ENCODE measurements around the gene EFNA5. TPM values are rescaled to one million over a fixed set of nuclear protein-coding genes. Genes with fewer than 3 reads are reported as not detected.

Gene EFNA5
- total and polyA plus RNA-seq, 4 donors: 0.14 to 0.93 (median 0.54) TPM

DNA sequence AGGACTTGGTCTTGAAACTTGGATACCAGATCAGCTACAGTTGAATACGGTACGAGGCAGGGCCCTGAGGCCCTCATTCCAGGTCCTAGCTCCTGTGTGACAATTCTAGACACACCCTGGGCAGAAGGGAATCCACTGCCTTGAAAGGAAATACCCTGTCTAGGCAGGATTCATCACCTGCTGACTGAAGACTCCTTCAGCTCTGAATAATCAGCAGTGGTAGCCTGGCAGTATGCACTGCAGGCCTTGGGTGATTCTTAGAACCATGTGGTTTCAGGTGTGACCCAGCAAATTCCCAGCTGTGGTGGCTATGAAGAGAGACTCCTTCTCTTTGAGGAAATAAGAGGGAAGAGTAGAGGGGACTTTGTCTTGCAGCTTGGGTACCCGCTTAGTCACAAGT, 17.2 kb upstream of the EFNA5 start:
- Histone ChIP-seq H3K27me3 (ENCODE audit: control insufficient read depth in 4 of 4, insufficient read depth in 4 of 4, low read length in 3 of 4) (no peaks in the 10 kb centered on the region), H3K9ac (ENCODE audit: low read depth in 1 of 2, low read length in 2 of 2) (no peak overlapping the region), H3K9me3 (ENCODE audit: control insufficient read depth in 4 of 4, low read length in 3 of 4) (peaks cover 0 to 2% (median 0%) of the 10 kb centered on the region in 4 donors), H3K36me3 (ENCODE audit: control insufficient read depth in 4 of 4, insufficient read depth in 3 of 4, low read depth in 1 of 4, low read length in 3 of 4) (no peaks in the 10 kb centered on the region), H3K4me3 (ENCODE audit: low read depth in 1 of 3, low read length in 3 of 3) (no peak overlapping the region), H3K4me1 (ENCODE audit: control insufficient read depth in 4 of 4, insufficient read depth in 4 of 4, low read length in 3 of 4) (no peaks in the 10 kb centered on the region), H3K27ac (ENCODE audit: low read depth in 1 of 2, low read length in 2 of 2) (no peak overlapping the region)
- WGBS: 92% methylated on average over 3 of the region's 3 CpGs
- no peak for TF ChIP-seq FOXA1 (IDR thresholded peaks at IDR 0.05)
- no peak for TF ChIP-seq HNF4A (conservative IDR thresholded peaks at IDR 0.05)
- TF ChIP-seq, protein P1, sequence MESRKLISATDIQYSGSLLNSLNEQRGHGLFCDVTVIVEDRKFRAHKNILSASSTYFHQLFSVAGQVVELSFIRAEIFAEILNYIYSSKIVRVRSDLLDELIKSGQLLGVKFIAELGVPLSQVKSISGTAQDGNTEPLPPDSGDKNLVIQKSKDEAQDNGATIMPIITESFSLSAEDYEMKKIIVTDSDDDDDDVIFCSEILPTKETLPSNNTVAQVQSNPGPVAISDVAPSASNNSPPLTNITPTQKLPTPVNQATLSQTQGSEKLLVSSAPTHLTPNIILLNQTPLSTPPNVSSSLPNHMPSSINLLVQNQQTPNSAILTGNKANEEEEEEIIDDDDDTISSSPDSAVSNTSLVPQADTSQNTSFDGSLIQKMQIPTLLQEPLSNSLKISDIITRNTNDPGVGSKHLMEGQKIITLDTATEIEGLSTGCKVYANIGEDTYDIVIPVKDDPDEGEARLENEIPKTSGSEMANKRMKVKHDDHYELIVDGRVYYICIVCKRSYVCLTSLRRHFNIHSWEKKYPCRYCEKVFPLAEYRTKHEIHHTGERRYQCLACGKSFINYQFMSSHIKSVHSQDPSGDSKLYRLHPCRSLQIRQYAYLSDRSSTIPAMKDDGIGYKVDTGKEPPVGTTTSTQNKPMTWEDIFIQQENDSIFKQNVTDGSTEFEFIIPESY (IDR thresholded peaks at IDR 0.05): no peak
- no peak for TF ChIP-seq FOXA2 (IDR thresholded peaks at IDR 0.05)
- no peak for TF ChIP-seq EGR1 (IDR thresholded peaks at IDR 0.05; ENCODE audit: low read depth in 2 of 2)
- TF ChIP-seq JUND (IDR thresholded peaks at IDR 0.05): no peak
- no peak for TF ChIP-seq YY1 (IDR thresholded peaks at IDR 0.05)
- no peak for TF ChIP-seq HNF4G (IDR thresholded peaks at IDR 0.05)
- TF ChIP-seq SP1 (IDR thresholded peaks at IDR 0.05): no peak
- no peak for TF ChIP-seq MAX (IDR thresholded peaks at IDR 0.05)
- TF ChIP-seq, protein P2, sequence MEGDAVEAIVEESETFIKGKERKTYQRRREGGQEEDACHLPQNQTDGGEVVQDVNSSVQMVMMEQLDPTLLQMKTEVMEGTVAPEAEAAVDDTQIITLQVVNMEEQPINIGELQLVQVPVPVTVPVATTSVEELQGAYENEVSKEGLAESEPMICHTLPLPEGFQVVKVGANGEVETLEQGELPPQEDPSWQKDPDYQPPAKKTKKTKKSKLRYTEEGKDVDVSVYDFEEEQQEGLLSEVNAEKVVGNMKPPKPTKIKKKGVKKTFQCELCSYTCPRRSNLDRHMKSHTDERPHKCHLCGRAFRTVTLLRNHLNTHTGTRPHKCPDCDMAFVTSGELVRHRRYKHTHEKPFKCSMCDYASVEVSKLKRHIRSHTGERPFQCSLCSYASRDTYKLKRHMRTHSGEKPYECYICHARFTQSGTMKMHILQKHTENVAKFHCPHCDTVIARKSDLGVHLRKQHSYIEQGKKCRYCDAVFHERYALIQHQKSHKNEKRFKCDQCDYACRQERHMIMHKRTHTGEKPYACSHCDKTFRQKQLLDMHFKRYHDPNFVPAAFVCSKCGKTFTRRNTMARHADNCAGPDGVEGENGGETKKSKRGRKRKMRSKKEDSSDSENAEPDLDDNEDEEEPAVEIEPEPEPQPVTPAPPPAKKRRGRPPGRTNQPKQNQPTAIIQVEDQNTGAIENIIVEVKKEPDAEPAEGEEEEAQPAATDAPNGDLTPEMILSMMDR (IDR thresholded peaks at IDR 0.05; ENCODE audit: low read depth, low read length, missing input control): no peak
- TF ChIP-seq, protein P3, sequence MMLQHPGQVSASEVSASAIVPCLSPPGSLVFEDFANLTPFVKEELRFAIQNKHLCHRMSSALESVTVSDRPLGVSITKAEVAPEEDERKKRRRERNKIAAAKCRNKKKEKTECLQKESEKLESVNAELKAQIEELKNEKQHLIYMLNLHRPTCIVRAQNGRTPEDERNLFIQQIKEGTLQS (IDR thresholded peaks at IDR 0.05): no peak
- TF ChIP-seq RXRA (IDR thresholded peaks at IDR 0.05): no peak
- no peak for TF ChIP-seq REST (IDR thresholded peaks at IDR 0.05)
- TF ChIP-seq GABPA (IDR thresholded peaks at IDR 0.05 in 1 of 2, conservative IDR thresholded peaks at IDR 0.05 in 1 of 2): no peak
- TF ChIP-seq NR2F2 (IDR thresholded peaks at IDR 0.05): no peak
- TF ChIP-seq RAD21 (IDR thresholded peaks at IDR 0.05): no peak
- no peak for TF ChIP-seq TAF1 (conservative IDR thresholded peaks at IDR 0.05)
- DNase-seq (ENCODE audit: low spot score): no peak

Data from liver (tissue), 9 donors.